Astrocyte of the spinal cord (primary cell): Measurements from ENCODE around the gene COPS2.

Experiments used
- DNase-seq: peaks from one replicate; pipeline ENCODE4 v3.0.0; 2011; ENCODE audit warnings: low read depth, low spot score
- H3K4me3 ChIP-seq: 2 replicates; pipeline ENCODE4 v1.5.1; 2011; ENCODE audit warnings: low read depth, mild to moderate bottlenecking, low read length, moderate library complexity
- in situ Hi-C: cut with HindIII; loops from 2 replicates; pipeline ENCODE4 v1.10.0; 2017; ENCODE audit warnings: low sequenced_read_pairs
- TF ChIP-seq, protein P1 (sequence below): IDR thresholded peaks from 2 replicates; pipeline ENCODE4 v1.5.1; 2012; ENCODE audit warnings: low read depth, mild to moderate bottlenecking, low read length, inconsistent platforms

The COPS2 gene

GRCh38 chr15:49094923-49095322, 60.5 kb downstream of the COPS2 start:
- in situ Hi-C loops: no loop called here
- no peak overlapping the region for H3K4me3 ChIP-seq
- DNase-seq: no peak
- TF ChIP-seq, protein P1, sequence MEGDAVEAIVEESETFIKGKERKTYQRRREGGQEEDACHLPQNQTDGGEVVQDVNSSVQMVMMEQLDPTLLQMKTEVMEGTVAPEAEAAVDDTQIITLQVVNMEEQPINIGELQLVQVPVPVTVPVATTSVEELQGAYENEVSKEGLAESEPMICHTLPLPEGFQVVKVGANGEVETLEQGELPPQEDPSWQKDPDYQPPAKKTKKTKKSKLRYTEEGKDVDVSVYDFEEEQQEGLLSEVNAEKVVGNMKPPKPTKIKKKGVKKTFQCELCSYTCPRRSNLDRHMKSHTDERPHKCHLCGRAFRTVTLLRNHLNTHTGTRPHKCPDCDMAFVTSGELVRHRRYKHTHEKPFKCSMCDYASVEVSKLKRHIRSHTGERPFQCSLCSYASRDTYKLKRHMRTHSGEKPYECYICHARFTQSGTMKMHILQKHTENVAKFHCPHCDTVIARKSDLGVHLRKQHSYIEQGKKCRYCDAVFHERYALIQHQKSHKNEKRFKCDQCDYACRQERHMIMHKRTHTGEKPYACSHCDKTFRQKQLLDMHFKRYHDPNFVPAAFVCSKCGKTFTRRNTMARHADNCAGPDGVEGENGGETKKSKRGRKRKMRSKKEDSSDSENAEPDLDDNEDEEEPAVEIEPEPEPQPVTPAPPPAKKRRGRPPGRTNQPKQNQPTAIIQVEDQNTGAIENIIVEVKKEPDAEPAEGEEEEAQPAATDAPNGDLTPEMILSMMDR: no peak

- H3K4me3 ChIP-seq: no peak overlapping the region
- in situ Hi-C loops: no loop called here
- TF ChIP-seq, protein P1: no peak
- no peak for DNase-seq
These were observed 61.9 kb downstream of the COPS2 start for GRCh38 chr15:49093252-49094105.

DNA sequence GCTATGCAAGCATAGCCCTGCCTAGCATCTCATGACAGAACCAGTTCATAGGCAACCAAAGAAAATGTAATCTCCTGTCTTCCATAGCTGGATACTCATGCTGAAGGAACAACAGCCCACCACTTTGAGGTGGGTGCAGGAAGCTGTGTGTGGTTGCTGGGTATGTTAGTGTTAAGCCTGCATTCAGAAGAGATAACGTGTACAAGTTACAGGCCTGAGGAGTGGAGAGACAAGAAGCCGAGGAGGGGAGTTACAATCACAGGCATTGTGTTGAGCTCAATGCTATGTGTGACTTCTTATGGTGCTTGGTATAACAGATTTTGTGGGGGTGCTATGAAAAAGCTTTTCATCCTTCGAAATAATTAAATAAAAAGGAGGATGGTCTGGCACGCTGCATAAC, 66.4 kb downstream of the COPS2 start:
- DNase-seq: no peak
- in situ Hi-C loops: no loop called here

GRCh38 chr15:49085696-49086459, 69.5 kb downstream of the COPS2 start:
- H3K4me3 ChIP-seq: no peak overlapping the region
- no peak for DNase-seq
- TF ChIP-seq, protein P1: no peak
- in situ Hi-C loops: no loop called here

More for the DNA sequence above, 66.4 kb downstream of the COPS2 start:
- H3K4me3 ChIP-seq: no peak overlapping the region
- TF ChIP-seq, protein P1: no peak

- no peak for DNase-seq
- TF ChIP-seq, protein P1: no peak
- in situ Hi-C loops: no loop called here
- H3K4me3 ChIP-seq: no peak overlapping the region
These were observed 71.2 kb downstream of the COPS2 start for GRCh38 chr15:49084285-49084570.

DNA sequence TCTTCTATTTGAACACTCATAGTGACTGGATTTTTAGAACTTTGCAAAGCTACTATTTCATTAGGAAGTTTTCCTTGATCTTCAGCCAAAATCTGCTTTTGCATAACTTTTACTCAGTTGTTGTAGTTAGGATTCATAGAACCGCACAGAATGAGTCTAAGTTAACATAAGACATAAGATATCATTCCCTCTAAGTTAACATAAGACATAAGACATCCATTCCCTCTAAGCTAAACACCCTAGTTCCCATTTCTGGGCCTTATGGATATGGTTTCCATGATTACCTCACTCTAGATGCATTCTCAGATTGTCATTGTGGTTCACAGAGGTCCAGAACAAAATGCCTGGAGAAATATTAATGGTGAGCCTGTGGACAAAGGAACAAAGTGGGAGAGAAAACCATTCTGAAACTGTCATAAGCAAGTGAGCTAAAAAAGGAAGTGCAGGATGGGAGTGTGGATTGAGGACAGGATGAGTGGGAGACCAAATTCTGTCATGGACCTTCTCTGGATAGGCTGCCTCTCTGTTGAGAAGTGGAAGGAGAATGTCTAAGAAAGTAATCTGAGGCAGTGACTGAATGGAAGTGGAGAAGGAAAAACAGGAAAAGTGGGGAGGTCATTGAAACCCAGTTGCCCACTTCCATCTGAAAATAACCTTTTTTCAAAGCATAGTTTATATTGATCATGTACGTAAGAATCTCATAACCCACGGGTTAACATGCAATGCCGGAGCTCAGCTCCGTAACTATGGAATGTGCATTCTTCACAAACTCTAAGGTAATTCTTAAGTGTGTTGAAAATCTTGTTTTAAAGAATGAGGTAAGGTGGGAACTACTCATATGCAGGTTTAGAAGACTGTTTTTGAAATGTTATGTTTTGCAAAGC, 71.8 kb downstream of the COPS2 start:
- TF ChIP-seq, protein P1: no peak
- no peak overlapping the region for H3K4me3 ChIP-seq
- DNase-seq: peak; percentile 42
- in situ Hi-C loops: no loop called here
